ENCODE results near the gene SLC44A5. TPM values are rescaled to one million over a fixed set of nuclear protein-coding genes. Genes with fewer than 3 reads are reported as not detected.

The SLC44A5 gene
- total RNA-seq, 2 donors from 2014 or later = 1.1 TPM; not detected in 1

DNA sequence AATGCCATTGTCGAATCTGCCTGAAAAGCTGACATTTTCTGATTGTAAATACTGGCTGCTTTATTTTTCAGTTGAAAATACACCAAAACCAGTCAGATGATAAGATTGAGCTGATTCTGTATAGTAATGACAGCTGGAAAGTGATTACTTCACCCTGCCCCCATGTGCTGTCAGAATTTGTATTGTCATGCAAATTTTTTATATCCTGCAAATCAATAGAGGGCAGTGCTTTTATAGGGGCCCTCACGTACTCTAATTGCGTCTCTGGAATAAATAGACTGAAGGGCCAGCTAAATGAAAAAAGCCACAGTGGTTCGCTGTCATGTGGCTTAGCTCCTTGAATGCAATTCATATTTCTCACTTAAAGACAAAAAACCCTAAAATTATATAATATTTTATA lies 268.1 kb downstream of the SLC44A5 start:
- no peaks in the 10 kb centered on the region for H3K9me3 ChIP-seq (ENCODE audit: control insufficient read depth, low read length, poor library complexity, severe bottlenecking)
- no peaks in the 10 kb centered on the region for H3K27me3 Mint-ChIP-seq
- H3K27ac Mint-ChIP-seq = no peak overlapping the region
- no peak overlapping the region for H3K4me3 Mint-ChIP-seq
- no peaks in the 10 kb centered on the region for H3K4me1 Mint-ChIP-seq
- H3K36me3 Mint-ChIP-seq (ENCODE audit: low read depth) = no peaks in the 10 kb centered on the region
- ATAC-seq (no peak), DNase-seq (no peak)

DNA sequence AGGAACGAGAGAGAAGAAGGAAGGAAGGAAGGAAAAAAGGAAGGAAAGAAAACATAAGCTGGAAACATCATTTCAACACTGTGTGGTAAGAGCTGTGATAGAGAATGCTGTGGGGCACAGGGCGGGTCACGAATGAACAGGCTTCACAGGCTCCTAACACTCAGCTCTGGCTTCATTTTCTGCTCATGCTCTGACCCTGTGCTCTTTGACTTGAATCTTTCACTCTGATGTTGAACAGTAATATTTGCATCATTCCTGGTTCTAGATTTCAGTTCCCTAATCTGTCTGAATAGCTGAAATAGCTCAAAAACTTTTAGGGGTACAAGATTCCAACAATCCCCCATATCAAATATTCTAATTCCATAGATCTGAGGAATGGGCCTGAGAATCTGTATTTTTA lies 269.4 kb downstream of the SLC44A5 start:
- H3K36me3 Mint-ChIP-seq (ENCODE audit: low read depth) = no peaks in the 10 kb centered on the region
- H3K4me3 Mint-ChIP-seq = no peak overlapping the region
- no peak overlapping the region for H3K27ac Mint-ChIP-seq
- H3K27me3 Mint-ChIP-seq = no peaks in the 10 kb centered on the region
- H3K4me1 Mint-ChIP-seq = no peaks in the 10 kb centered on the region
- DNase-seq (no peak), ATAC-seq (no peak)
- H3K9me3 ChIP-seq (ENCODE audit: control insufficient read depth, low read length, poor library complexity, severe bottlenecking) = no peaks in the 10 kb centered on the region

DNA sequence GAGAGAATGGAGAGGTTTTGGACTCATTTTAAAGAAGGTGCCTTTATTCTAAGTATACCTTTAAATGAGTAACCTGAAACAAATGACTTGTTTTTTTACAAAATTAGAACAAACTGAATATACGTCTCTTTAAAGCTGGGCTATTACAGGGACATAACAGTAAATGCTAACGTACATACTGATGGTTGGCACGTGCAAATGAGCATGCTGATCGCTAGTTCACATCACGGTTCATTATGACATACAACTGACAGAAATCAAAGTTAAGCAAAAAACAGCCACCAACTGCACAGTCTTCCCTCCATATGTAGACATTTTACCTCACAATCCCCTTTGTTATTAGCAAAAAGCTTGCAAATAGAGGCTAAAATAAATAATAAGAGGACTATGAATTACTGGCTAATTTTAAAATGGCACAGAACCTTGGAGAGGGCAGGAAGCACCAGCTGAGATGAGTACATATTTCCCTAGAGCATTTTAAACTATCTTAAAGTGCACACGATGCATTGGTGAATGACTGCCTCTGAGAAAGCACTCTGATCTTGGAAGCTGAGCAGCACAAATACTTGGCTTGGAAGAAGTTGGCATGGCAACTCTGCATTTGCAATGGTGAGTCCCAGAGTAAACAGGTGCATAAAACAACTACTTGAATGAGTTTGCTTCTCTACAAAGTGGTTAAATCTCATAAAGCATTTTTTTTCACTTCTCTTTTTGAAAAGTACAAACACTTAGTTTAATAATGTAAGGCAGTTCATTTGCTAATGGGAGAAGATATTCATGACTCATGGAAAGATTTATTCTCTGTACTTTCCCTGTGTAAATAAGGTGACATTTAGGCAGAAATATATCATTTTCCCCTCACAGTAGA lies 272.1 kb downstream of the SLC44A5 start:
- DNase-seq = no peak
- H3K4me3 Mint-ChIP-seq = no peak overlapping the region
- H3K36me3 Mint-ChIP-seq (ENCODE audit: low read depth) = no peaks in the 10 kb centered on the region
- no peaks in the 10 kb centered on the region for H3K9me3 ChIP-seq (ENCODE audit: control insufficient read depth, low read length, poor library complexity, severe bottlenecking)
- no peaks in the 10 kb centered on the region for H3K27me3 Mint-ChIP-seq
- ATAC-seq = no peak
- H3K27ac Mint-ChIP-seq = no peak overlapping the region
- no peaks in the 10 kb centered on the region for H3K4me1 Mint-ChIP-seq

DNA sequence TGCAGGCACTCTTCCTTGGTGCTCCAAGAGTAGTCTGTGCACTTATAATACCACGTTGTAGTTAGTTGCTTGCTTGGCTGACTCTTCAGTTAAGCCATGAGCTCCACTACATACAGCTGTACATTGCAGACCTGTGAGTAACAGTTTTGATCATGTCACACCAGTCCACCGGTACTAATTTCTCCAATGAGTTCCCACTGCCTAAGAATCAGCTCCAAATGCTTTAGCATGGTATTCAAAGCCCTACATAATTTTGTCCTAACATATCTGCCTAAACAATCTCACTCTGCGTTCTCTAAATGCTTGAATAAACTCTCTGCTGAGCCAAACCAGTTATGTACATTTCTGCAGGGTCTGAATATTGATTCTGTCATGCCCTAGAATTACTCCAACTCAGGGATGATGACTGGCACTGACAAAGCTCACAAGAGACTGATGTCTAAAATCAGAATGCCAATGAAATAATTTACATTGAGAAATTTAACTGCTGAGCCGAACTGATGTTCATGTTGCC lies 276.0 kb downstream of the SLC44A5 start:
- Mint-ChIP-seq H3K4me3 (no peak overlapping the region), H3K27me3 (no peaks in the 10 kb centered on the region), H3K27ac (no peak overlapping the region), H3K4me1 (no peaks in the 10 kb centered on the region), H3K36me3 (ENCODE audit: low read depth) (no peaks in the 10 kb centered on the region)
- DNase-seq = no peak
- no peak for ATAC-seq
- H3K9me3 ChIP-seq (ENCODE audit: control insufficient read depth, low read length, poor library complexity, severe bottlenecking) = no peaks in the 10 kb centered on the region

DNA sequence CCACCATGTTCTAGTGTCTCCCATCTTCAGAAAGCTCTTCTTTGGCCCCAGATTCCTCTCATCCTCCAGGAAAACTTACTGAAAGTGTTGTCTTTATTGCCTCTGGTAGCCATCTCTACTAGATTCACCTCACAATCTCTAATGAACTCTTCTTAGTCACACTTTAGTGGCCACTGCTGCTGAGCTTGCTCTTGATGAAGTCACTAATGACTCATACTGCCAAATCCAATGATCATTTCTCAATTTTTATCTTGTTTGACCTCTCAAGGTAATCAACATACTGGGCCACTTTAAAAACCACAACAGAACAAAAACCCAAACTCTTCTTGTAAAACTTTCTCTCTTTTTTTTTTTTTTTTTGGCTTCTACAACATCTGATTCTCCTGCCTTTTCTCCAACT lies 280.3 kb downstream of the SLC44A5 start:
- ATAC-seq (no peak), DNase-seq (no peak)
- H3K9me3 ChIP-seq (ENCODE audit: control insufficient read depth, low read length, poor library complexity, severe bottlenecking) = no peaks in the 10 kb centered on the region
- no peaks in the 10 kb centered on the region for H3K4me1 Mint-ChIP-seq
- H3K27me3 Mint-ChIP-seq = no peaks in the 10 kb centered on the region
- H3K4me3 Mint-ChIP-seq = no peak overlapping the region
- H3K36me3 Mint-ChIP-seq (ENCODE audit: low read depth) = no peaks in the 10 kb centered on the region
- H3K27ac Mint-ChIP-seq = no peak overlapping the region

DNA sequence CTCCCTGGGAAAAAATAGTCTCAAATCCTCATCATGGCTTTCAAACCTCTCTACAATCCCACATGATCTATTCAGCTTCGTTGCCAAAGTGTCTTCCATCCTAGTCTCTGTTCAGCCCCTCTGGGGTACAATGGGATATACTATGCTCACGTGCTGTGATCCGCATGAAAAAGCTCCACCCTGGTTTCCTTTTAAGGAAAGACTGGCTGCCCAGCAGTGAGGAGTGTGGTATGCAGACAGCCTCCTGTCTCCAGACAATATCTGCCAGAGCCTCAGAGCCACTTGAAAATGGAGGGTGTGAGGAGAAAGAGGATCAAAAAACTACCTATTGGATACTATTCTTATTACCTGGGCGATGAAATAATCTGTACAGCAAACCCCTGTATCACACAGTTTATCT lies 282.2 kb downstream of the SLC44A5 start:
- H3K27me3 Mint-ChIP-seq = no peaks in the 10 kb centered on the region
- ATAC-seq = no peak
- H3K9me3 ChIP-seq (ENCODE audit: control insufficient read depth, low read length, poor library complexity, severe bottlenecking) = no peaks in the 10 kb centered on the region
- H3K36me3 Mint-ChIP-seq (ENCODE audit: low read depth) = no peaks in the 10 kb centered on the region
- H3K27ac Mint-ChIP-seq = no peak overlapping the region
- no peaks in the 10 kb centered on the region for H3K4me1 Mint-ChIP-seq
- H3K4me3 Mint-ChIP-seq = no peak overlapping the region
- no peak for DNase-seq

DNA sequence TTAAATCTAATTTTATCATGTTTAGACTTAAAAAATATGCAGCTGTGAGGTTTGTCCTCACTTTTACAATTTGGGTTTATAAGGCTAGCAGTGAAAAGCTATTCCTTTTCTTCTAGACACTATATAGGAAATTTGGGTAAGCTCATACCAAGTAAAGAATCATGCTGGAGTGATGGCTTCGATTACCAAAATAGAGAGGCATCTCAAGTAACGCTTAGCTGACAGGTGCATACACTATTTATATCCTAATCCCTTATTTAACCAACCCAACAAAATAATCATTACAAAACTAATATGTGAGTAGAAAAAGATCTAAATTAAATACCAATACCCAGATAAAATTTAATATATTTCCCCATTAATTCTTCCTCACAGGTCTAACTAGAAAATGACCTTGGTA lies 283.5 kb downstream of the SLC44A5 start:
- Mint-ChIP-seq H3K36me3 (ENCODE audit: low read depth) (no peaks in the 10 kb centered on the region), H3K27ac (no peak overlapping the region), H3K4me3 (no peak overlapping the region), H3K27me3 (no peaks in the 10 kb centered on the region), H3K4me1 (no peaks in the 10 kb centered on the region)
- ATAC-seq (no peak), DNase-seq (no peak)
- no peaks in the 10 kb centered on the region for H3K9me3 ChIP-seq (ENCODE audit: control insufficient read depth, low read length, poor library complexity, severe bottlenecking)

DNA sequence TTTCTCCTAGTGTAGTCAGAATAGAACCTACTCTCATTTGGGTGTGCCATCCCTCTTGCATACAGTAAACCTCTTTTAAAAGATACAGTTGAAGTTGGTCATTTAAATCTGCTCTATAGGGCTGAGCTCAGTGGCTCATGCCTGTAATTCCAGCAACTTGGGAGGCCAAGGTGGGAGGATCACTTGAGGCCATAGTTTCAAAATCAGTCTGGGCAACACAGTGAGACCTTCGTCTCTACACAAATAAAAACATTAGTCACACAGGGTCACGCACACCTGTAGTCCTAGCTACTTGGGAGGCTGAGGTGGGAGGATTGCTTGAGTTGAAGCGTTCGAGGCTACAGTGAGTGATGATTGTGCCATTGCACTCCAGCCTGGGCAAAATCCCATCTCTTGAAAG lies 292.9 kb downstream of the SLC44A5 start:
- H3K27ac Mint-ChIP-seq = no peak overlapping the region
- no peak overlapping the region for H3K4me3 Mint-ChIP-seq
- H3K36me3 Mint-ChIP-seq (ENCODE audit: low read depth) = no peaks in the 10 kb centered on the region
- DNase-seq = no peak
- no peaks in the 10 kb centered on the region for H3K27me3 Mint-ChIP-seq
- ATAC-seq = no peak
- no peaks in the 10 kb centered on the region for H3K4me1 Mint-ChIP-seq
- no peaks in the 10 kb centered on the region for H3K9me3 ChIP-seq (ENCODE audit: control insufficient read depth, low read length, poor library complexity, severe bottlenecking)

DNA sequence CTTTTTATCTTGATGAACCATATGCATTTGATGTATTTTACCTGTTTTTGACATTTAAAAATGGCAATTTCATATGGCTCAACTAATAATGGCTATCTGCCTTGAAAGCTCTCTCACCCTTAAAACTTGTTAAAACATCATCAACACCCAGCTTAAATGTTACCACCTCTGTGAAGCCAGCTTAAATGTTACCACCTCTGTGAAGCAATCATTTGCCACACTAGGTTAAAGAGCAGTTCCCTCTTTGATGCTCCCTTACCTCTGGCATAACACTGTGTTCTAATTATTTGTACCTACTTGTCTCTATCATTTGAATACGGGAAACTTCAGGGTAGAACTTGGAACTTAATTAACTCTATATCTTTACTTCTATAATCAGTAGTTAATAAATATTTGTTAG lies 294.7 kb downstream of the SLC44A5 start:
- no peak overlapping the region for H3K4me3 Mint-ChIP-seq
- H3K4me1 Mint-ChIP-seq = no peaks in the 10 kb centered on the region
- H3K36me3 Mint-ChIP-seq (ENCODE audit: low read depth) = peaks cover 2% of the 10 kb centered on the region
- no peak for ATAC-seq
- DNase-seq = no peak
- H3K9me3 ChIP-seq (ENCODE audit: control insufficient read depth, low read length, poor library complexity, severe bottlenecking) = no peaks in the 10 kb centered on the region
- H3K27me3 Mint-ChIP-seq = no peaks in the 10 kb centered on the region
- H3K27ac Mint-ChIP-seq = no peak overlapping the region

DNA sequence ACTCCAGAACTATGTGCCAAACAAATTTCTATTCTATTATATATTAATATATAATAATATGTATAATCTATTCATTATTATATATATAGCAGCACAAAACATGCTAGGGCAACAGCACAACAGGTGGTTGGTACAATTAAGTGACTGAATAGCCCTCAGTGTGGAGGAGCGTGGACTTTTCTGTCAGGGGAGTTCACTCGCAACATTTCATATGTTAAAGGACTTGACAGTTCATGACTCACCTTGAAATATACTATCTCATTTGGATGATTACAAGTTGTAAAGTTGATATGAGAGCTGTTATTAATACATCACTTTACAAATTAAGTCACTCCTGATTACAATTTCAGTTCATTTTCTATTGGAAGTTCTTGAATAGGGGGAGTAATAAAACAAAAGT lies 298.3 kb downstream of the SLC44A5 start:
- no peak for DNase-seq
- H3K4me3 Mint-ChIP-seq = no peak overlapping the region
- H3K27ac Mint-ChIP-seq = no peak overlapping the region
- H3K9me3 ChIP-seq (ENCODE audit: control insufficient read depth, low read length, poor library complexity, severe bottlenecking) = no peaks in the 10 kb centered on the region
- no peaks in the 10 kb centered on the region for H3K4me1 Mint-ChIP-seq
- H3K27me3 Mint-ChIP-seq = no peaks in the 10 kb centered on the region
- H3K36me3 Mint-ChIP-seq (ENCODE audit: low read depth) = peaks cover 2% of the 10 kb centered on the region
- no peak for ATAC-seq

DNA sequence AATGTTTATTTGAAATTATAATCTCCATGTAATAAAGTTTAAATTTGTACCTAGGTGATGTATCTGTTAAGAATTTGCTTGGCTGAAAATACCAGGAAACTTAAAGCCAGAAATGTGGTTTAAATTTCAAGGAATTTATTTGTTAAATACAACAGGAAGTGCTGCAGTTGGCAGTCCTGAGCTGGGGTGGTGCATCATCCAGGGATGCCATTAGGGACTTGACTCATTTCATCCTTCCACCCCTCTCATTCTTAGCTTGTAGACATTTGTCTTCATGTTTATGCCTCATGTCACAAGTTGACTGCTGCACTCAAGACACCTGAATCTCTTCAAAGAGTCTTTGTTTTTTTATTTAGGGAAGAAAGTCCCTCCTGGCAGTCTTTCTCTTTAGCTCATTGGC lies 300.8 kb downstream of the SLC44A5 start:
- H3K36me3 Mint-ChIP-seq (ENCODE audit: low read depth) = peaks cover 2% of the 10 kb centered on the region
- H3K27ac Mint-ChIP-seq = no peak overlapping the region
- H3K4me1 Mint-ChIP-seq = no peaks in the 10 kb centered on the region
- DNase-seq (no peak), ATAC-seq (no peak)
- H3K27me3 Mint-ChIP-seq = no peaks in the 10 kb centered on the region
- H3K4me3 Mint-ChIP-seq = no peak overlapping the region
- H3K9me3 ChIP-seq (ENCODE audit: control insufficient read depth, low read length, poor library complexity, severe bottlenecking) = no peaks in the 10 kb centered on the region

DNA sequence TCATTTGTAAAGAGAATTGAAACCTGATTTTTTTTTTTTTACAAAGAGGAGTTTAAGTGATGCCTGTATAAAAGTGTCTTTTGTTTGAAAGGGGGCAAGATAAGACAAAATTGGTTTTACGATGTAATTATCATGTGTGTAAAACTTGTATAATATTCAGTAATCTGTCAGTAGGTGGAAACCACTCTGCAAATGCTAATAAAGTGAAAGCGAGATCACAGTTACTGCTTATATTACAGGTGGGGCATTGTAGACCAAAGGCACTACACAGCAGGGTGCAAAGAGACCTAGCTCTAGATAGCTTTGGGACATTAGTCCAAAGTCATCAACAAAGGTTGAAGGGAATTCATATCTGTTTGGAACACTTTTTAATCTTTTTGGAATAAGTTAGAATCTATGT lies 302.5 kb downstream of the SLC44A5 start:
- no peak for ATAC-seq
- no peak for DNase-seq
- H3K9me3 ChIP-seq (ENCODE audit: control insufficient read depth, low read length, poor library complexity, severe bottlenecking) = no peaks in the 10 kb centered on the region
- Mint-ChIP-seq H3K4me1 (no peaks in the 10 kb centered on the region), H3K36me3 (ENCODE audit: low read depth) (peaks cover 2% of the 10 kb centered on the region), H3K27ac (no peak overlapping the region), H3K4me3 (no peak overlapping the region), H3K27me3 (no peaks in the 10 kb centered on the region)

DNA sequence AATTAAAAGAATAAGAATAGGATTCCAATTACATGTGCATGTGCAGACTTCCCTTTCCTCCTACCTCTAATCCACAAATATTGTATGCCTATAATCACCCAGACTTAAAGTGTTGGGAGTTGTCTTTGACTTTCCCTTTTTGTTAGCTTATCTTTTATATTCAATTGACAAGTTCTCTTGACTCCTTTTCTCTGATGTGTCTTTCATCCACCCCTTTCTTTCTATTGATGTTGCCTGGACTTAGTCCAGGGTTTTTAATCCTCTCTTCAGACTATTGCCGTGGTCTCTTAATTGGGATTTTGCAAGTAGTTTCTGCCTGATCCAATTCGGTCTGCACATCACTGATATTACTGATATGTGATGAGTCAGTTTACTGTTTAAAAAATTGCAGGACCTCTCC lies 305.9 kb downstream of the SLC44A5 start:
- no peaks in the 10 kb centered on the region for H3K9me3 ChIP-seq (ENCODE audit: control insufficient read depth, low read length, poor library complexity, severe bottlenecking)
- no peak overlapping the region for H3K4me3 Mint-ChIP-seq
- ATAC-seq (no peak), DNase-seq (no peak)
- no peak overlapping the region for H3K27ac Mint-ChIP-seq
- H3K4me1 Mint-ChIP-seq = no peaks in the 10 kb centered on the region
- no peaks in the 10 kb centered on the region for H3K27me3 Mint-ChIP-seq
- H3K36me3 Mint-ChIP-seq (ENCODE audit: low read depth) = no peaks in the 10 kb centered on the region

DNA sequence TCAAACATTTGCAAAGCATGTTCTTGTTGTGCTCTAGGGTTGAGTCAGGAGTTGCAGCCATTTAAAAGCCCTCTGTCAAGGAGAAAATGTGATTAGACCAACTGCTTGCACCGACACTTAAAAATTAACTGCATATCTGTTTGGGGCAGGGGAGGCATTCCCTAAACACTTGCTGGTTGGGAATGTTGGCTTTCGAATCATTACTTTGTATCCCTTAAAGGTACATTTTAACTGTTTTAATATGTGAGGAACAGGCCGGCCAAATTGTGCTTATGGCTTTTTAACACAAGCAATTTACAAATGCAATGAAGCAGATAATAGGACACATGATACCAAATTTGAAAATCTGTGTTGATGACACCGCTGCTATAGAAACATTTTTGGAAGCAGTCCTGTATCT lies 317.6 kb downstream of the SLC44A5 start:
- Mint-ChIP-seq H3K4me3 (no peak overlapping the region), H3K4me1 (no peaks in the 10 kb centered on the region), H3K36me3 (ENCODE audit: low read depth) (no peaks in the 10 kb centered on the region), H3K27me3 (no peaks in the 10 kb centered on the region), H3K27ac (no peak overlapping the region)
- no peak for ATAC-seq
- DNase-seq = no peak
- no peaks in the 10 kb centered on the region for H3K9me3 ChIP-seq (ENCODE audit: control insufficient read depth, low read length, poor library complexity, severe bottlenecking)

Measured in T-helper 17 cell (primary cell).